LNCaP clone FGC (cell line): ENCODE data around the gene SLC27A3.

ENCODE experiments used
- DNase-seq: peaks from one replicate; pipeline ENCODE4 v3.0.0-alpha.2; 2011; ENCODE audit warnings: low read depth
- H3K4me3 ChIP-seq: 2 replicates; pipeline ENCODE4 v1.5.1; 2011; ENCODE audit warnings: mild to moderate bottlenecking, low read depth, low read length, control low read depth
- CTCF ChIP-seq: IDR thresholded peaks from 2 replicates; pipeline ENCODE4 v1.5.1; 2012; ENCODE audit warnings: mild to moderate bottlenecking; ENCODE audit not compliant: control insufficient read depth, insufficient read depth; ENCODE audit errors: extremely low read depth

Gene SLC27A3

GRCh38 chr1:153801028-153801625 lies 25.9 kb downstream of the SLC27A3 start:
- no peak overlapping the region for H3K4me3 ChIP-seq
- no peak for DNase-seq
- no peak for TF ChIP-seq CTCF

- no peak for TF ChIP-seq CTCF
- no peak overlapping the region for H3K4me3 ChIP-seq
- DNase-seq = no peak
Measured at GRCh38 chr1:153801786-153802697, 26.8 kb downstream of the SLC27A3 start.

GRCh38 chr1:153803470-153804056 lies 28.4 kb downstream of the SLC27A3 start:
- no peak for TF ChIP-seq CTCF
- no peak for DNase-seq
- H3K4me3 ChIP-seq = no peak overlapping the region

- TF ChIP-seq CTCF = no peak
- no peak overlapping the region for H3K4me3 ChIP-seq
- DNase-seq = no peak
Measured at GRCh38 chr1:153804112-153804511, 28.9 kb downstream of the SLC27A3 start.

GRCh38 chr1:153805042-153805745 lies 30.0 kb downstream of the SLC27A3 start:
- no peak overlapping the region for H3K4me3 ChIP-seq
- no peak for TF ChIP-seq CTCF
- no peak for DNase-seq

GRCh38 chr1:153805886-153806719 lies 30.9 kb downstream of the SLC27A3 start:
- no peak for TF ChIP-seq CTCF

More at GRCh38 chr1:153805886-153806719, 30.9 kb downstream of the SLC27A3 start:
- H3K4me3 ChIP-seq = no peak overlapping the region
- DNase-seq = no peak
